Endometrium (tissue), 2 donors: ENCODE data around the gene SDHA.
"Not testable (repeated sequence)": the region's sequence is repeated elsewhere in the genome, so short reads cannot be mapped to it uniquely, and the experiment has no call there.

Experiments used
- FAIRE-seq: peaks from 2 replicates; lab custom pipeline; 2012; peaks lifted over from hg19 to GRCh38; lab: Jason Lieb, UNC
- donor health status: control.
- donor health status: control.

SDHA gene

DNA sequence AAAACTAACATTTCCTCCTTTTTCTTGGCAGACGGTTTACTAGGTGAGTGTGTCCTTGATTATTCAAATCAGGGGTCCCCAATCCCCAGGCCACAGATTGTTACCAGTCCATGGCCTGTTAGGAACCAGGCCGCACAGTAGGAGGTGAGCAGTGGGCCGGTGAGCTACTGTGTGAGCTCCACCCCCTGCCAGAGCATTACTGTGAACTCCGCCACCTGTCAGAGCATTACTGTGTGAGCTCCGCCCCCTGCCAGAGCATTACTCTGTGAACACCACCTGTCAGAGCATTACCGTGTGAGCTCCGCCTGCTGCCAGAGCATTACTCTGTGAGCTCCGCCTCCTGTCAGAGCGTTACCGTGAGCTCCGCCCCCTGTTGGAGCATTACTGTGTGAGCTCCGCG lies 39.0 kb downstream of the SDHA start:
- no peak for FAIRE-seq

DNA sequence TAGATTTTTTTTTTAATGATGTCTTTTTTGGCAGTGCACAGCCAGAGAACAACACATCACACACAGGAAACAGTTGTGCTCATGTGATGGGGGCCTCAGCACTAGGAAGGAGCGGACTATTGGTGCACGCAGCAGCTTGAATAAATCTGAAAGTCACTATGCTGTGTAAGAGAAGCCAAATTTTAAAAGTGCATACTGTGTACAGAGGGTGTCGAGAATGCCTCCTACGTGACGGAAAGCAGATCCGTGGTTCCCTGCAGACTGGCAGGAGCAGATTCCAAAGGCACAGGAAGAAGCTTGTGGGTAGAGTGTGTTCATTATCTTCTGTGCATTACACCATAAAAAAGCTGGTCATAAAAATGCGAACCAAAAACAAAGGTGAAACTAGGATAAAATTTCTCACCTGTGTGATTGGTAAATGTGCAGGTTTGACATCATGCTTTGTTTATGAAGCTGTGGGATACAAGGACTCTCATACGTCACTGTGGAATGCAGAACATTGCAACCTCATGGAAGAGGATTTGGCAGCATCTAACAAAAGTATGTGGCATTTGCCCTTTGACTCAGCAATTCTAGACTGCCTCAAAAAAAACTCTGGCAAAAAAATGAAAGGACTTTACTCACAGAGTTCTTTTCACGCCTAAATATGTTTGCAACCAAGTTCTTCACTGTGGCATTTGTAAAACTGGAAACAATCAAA lies 45.3 kb downstream of the SDHA start:
- FAIRE-seq = not testable (repeated sequence)

DNA sequence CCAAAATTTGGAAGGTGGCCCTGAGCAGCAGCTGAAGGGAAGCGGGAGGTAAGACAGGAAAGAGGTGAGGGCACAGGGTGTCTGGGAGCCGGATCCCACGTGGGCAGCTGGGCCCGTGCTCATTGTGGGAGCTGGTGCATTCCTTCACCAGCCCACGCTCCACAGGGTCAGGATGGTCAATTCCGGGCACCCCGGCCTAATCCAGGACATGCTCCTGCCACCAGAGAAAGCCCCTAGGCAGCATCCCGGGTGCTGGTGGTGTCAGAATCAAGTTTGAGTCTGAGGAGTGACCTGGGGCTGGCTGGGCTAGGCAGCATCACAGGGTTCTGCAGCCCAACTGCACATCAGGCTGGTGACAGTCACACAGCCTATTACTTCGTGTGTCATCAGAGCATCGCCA lies 46.2 kb downstream of the SDHA start:
- no peak for FAIRE-seq

DNA sequence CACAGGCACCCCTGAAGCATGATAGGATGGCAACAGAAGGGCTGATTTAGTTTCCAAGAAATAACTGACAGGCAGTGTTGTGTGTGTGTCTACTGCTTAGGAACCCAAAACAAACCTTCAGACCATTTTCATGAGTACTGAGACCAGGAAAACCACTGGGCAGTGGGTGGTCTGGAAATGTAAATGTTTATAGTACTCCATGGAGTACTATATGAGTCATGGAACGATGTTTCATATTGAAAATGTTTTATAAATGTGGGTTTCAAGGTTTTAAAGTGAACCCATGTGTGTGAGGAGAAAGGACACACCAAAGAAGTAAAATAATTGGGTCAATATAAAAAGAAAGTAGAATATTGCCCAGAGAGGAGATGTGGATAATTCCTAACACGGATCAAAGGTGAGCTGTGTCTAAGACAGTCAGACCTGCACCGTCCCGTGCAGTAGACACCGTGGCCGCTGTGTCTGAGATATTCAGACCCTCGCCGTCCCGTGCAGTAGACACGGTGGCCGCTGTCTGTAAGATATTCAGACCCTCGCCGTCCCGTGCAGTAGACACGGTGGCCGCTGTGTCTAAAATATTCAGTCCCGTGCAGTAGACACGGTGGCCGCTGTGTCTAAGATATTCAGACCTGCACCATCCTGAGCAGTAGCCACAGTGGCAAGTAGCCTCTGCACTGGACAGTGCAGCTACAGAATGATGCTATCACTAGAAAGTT lies 48.3 kb downstream of the SDHA start:
- FAIRE-seq = not testable (repeated sequence)

DNA sequence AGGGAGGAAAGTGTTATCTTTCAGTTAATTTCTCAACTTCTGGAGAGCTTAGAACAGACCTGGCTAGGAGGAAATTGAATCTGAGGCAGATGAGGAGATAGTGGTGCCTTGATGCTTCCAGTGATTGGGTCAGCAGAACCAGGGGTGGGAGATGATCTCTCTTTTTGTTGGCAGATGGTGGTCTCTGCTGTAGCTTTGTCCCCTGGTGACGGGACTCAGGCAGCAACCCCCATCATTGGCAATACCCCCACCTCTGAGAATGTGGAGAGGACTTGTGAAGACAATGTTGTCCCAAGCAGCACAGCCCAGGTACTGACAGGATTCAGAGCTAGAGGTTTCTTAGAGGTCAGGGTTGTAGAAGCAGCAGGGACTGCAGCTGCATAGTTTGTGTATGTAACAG lies 49.6 kb downstream of the SDHA start:
- FAIRE-seq = no peak

DNA sequence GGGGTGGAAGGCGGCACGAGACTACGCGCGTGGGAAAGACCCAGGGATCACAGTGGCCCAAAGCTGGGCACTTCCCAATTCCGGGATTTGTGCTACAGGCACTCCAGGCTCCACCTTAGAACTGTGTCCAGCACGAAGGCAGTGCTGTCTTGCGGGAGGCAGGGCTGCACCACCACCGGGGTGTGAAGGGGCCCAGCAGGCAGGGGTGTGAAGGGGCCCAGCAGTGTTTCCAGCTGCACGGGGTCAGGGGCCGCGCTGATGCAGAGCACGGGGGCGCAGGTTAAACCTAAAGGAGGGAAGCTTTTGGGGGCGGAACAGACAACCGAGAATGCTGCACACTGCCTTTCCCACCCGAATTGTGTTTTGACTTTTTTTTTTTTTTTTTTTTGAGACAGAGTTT lies 52.2 kb downstream of the SDHA start:
- FAIRE-seq = no peak

DNA sequence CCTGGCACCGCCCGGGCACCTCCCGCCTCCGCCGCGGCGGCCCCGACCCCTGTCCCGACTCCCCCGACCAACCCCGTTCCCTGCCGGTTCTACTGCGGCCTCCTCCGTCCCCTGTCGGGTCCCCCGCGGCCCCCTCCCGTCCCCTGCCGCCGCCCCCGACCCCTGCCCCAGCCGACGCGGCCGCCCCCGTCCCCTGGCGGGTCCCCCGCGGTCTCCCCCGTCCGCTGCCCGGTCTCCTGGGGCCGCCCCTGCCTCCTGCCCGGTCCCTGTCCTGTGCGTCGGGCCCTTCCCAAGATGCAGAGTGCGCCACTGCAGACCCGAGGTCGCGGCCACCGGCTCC lies 53.7 kb downstream of the SDHA start:
- FAIRE-seq = not testable (repeated sequence)

DNA sequence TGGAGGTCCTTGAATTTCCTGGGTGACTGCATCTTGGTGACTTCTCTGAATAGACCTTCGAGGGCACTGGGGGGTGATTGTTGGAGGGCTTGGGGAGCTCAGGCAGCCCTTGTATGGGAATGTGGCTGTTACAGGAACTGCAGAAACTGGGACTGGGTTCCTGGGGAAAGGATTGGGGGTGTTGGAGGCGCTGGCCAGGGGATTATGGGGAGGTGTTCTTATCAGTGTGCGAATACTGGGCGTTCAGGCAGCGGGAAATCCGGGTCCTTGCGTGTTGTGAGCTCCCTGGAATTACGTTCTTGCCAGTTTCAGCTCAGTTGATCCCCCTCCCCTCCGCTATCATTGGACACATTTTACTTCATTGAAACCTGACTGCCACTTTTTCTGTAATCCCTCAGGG lies 55.0 kb downstream of the SDHA start:
- not testable (repeated sequence) for FAIRE-seq

DNA sequence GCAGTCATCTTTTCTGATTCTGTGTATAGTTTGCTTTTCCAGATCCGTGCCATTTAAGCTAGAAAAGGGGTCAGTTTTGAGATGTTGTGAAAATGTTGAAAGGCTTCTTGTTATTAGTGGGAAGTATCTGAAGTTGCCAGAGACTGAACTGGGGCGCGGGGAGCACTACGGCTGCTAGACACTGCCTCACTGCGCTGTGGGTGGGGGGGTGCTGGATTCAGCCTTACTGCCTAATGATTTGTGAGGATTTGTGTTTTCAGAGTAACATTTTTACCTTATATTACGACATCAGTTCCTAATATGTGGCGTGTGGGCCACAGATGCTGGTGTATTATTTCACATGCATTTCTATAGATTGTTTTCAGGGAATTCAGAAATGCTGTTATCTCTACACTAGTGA lies 55.4 kb downstream of the SDHA start:
- not testable (repeated sequence) for FAIRE-seq

DNA sequence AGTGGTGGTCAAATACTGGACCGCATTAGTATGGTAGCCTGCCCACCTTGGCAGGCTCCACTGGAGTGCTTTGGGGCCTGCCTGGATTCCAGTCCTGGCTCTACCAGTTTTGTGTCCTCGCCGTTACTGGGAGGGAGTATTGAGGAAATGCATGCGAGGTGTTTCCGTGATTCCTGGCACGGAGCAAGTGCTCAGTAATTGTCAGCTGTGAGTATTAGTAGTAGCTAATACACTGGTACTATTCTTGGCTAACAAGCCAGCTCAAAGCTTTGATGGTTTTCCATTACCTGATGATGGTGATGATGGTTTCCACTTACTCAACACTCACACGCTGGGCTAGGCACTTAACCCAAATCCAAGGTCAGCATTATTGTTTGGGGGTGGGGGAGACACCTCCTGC lies 56.2 kb downstream of the SDHA start:
- FAIRE-seq = not testable (repeated sequence)

DNA sequence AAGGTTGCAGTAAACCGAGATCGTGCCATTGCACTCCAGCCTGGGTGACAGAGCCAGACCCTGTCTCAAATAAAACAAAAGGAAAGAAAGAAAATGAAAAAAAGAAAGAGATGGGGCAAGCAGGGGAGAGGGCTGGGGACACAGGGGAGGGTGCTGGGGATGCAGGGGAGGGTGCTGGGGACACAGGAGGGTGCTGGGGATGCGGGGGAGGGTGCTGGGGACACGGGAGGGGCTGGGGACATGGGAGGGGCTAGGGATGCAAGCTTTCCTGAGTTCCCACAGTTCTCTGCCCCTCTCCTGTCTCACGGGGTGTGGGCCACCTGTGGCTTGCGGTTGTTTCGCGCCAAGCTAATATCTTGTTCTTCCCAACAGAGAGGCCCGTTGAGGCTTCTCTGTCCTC lies 60.5 kb downstream of the SDHA start:
- FAIRE-seq = no peak

DNA sequence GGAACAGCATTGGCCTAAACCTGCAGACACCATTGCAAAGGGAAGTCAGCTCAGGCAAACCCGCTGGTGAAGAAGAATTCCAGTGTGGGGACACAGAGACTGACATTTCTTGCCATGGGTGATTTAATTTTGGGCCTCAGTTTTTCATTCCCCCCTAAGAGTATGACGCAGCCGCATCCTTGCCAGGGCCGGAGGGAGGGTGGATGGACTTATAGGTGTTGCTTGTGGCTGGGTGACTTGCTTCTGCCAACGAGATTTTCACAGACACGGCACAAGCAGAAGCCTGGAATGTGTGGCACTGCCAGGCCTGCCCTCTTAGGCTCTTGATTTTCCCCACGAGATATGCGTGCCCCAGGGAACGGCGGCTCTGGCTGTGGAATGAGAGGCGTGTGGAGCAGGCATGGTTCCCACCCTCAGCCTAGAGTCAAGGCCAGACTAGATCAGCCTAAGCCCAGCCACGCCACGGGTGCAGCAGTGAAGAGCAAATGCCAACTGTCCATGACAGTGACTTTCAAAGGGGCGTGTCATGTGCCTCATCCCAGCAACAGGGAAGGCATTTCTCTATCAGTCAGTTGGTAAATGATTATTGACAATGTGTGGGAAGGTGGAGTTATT lies 61.0 kb downstream of the SDHA start:
- FAIRE-seq = not testable (repeated sequence)

DNA sequence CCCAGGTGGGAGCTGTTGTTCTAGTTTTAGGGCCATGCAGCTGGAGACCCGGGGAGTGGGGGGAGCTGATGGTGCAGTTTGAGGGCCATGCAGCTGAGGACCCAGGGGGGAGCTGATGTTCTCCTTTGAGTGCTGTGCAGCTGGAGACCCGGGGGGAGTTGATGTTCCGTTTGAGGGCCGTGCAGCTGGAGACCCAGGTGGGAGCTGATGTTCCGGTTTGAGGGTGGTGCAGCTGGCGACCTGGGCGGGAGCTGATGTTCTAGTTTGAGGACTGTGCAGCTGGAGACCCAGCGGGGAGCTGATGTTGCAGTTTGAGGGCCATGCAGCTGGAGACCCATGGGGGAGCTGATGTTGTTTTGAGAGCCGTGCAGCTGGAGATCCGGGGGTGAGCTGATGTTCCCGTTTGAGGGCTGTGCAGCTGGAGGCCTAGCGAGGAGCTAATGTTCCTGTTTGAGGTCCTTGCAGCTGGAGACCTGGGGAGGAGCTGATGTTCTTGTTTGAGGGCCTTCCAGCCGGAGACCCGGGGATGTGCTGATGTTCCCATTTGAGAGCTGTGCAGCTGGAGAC lies 68.0 kb downstream of the SDHA start:
- FAIRE-seq = no peak

DNA sequence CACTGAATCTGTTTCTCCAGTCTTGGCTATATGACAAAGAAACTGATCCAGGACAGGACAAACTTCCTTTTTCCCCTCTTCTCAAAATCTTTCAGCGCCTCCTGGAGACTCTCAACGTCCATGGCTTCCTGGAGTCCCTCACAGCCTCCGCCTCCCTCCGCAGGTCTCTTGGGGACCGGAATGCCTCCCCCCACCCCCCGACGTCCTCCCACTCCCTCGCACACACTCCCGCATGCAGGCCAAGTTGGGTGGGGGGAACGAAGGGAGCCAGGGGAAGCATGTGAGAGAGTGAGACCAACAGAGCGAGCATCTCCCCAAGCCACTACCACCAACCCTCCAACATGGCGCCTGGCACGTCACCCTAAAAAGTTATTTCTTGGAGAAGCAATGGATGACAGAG lies 72.1 kb downstream of the SDHA start:
- not testable (repeated sequence) for FAIRE-seq

DNA sequence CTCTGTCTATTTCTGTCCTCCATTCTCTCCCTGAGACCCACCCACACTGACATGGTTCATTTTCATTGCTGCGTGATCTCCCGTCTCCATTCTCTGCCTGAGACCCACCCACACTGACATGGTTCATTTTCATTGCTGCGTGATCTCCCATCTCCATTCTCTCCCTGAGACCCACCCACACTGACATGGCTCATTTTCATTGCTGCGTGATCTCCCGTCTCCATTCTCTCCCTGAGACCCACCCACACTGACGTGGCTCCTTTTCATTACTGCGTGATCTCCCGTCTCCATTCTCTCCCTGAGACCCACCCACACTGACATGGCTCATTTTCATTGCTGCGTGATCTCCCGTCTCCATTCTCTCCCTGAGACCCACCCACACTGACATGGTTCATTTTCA lies 73.2 kb downstream of the SDHA start:
- FAIRE-seq = not testable (repeated sequence)

DNA sequence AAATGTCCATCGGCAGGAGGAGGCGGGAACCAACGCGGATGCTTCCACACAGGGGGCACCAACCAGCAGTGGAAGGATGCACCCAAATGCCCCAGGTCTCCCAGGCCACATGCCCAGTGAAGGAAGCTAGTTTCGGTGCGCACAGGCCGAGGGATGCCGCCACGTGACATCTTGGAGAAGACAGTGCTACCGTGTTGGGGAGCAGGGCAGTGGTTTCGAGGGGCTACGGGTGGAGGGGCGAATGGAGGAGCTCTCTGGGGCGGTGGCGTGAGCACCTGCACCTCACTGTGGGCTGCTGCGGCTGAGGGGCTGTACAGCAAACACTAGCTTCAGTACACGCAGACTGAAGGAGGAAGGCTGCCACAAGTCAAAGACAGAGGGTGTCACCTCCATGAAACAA lies 76.7 kb downstream of the SDHA start:
- not testable (repeated sequence) for FAIRE-seq

DNA sequence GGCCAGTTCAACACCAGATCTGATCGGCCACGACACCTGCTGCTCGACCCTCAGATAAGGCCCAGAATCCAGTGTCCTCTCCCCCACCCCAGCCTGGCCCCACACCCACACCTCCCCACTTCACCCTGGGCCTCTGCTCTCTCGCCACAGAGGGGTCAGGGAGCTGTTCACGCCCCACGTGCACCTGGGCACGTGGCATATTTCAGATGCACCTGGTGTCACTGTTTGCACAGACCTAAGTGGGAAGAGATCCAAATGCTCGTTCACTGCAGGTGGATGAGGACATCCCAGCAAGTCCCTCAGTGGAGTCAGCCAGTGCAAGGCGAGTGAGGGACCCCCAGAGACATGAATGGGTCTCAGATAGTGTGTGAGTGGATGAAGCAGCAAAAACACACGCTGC lies 78.1 kb downstream of the SDHA start:
- not testable (repeated sequence) for FAIRE-seq

DNA sequence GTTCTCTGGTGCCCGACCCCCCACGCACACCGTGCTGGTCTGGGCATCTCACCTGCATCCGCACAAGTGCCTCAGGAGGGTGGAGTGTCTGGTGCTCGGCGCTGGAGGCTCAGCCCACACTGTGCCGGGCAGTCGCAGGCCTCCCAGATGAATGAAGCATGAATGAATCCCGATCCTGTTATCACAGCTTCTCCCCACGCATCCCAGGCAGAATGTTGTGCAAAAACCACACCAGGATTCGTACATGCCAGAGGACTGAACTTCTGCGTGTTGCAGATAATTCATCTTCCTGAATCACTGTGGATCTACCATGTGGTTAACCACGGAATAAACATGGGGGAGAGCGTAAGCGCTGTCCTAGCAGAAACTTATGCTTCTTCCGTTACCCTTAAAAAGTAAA lies 78.8 kb downstream of the SDHA start:
- FAIRE-seq = not testable (repeated sequence)

DNA sequence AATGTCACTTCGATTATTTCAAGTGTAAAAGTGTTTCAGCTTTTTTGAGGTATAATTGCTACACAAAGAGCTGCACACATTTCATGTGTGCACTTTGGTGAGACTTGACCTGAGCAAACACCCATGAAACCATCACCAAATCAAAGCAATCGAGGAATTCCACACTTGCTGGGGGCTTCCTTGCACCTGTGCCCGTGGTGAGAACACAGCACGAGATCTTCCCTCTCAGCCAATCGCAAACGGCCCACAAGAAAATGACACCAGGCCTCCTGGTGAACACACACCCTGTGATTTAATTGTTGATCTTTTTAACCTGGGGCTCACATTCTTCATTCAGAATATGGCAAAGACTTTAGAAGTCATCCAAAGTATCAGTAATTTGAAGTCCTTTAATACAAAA lies 79.3 kb downstream of the SDHA start:
- not testable (repeated sequence) for FAIRE-seq

DNA sequence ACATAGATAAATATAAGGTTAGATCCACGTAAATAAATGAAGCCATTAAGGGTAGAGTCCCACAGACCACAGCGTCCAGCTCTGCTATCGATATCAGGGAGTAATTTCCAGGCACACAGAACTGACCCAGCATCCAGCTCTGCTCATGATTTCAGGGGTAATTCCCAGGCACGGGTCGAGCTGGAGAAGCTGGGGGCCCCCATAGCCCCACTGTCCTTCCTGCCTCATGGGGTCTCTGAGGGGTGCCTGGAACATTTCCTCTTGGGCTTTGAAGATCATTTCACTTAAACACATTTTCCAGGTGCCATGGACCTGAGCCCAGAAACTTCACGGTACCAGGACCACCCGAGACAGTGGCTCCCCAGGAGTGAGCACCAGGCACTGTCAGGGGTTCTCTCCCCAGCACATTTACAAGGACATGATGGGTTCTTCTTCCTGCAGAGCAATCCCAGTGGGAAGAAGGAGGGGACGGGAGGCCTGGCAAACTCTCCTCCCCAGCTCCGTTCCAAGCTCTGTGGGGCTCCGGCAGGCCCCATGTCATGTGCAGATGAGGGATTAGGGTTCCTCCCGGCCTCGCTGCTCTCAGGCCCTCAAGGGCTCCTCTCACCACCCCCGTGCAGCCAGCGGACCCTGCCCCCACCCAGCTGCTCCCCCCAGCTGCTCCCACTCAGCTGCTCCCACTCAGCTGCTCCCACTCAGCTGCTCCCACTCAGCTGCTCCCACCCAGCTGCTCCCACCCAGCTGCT lies 80.0 kb downstream of the SDHA start:
- FAIRE-seq = not testable (repeated sequence)

DNA sequence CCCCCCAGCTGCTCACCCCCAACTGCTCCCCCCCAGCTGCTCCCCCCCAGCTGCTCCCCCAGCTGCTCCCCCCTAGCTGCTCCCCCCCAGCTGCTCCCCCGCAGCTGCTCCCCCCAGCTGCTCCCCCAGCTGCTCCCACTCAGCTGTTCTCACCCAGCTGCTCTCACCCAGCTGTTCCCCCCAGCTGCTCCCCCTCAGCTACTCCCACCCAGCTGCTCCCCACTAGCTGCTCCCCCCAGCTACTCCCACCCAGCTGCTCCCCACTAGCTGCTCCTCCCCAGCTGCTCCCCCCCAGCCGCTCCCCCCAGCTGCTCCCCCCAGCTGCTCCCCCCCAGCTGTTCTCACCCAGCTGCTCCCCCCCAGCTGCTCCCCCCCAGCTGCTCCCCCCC lies 80.6 kb downstream of the SDHA start:
- FAIRE-seq = no peak

DNA sequence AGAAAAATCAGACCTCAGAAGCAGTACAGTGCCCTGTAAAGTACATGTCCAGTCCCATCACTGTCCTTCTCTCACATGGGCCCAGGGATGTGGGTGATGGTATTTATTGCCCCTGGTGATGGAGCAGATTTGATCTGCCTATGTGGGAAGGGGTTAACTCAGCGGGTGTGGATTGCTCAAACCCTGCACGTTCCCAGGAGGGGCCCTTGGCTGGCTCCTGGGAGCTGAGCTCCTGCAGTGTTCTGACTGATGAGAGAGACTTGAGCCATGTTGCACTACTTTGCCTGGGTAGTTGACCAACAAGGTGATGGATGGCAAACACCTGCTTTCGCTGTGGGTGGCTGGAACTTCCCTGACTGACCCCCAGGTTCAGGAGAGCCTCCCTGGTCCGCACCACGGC lies 81.8 kb downstream of the SDHA start:
- not testable (repeated sequence) for FAIRE-seq
